ENCODE results near the gene TUBB4B.
"Not testable (repeated sequence)": the region's sequence is repeated elsewhere in the genome, so short reads cannot be mapped to it uniquely, and the experiment has no call there.

Gene TUBB4B

DNA sequence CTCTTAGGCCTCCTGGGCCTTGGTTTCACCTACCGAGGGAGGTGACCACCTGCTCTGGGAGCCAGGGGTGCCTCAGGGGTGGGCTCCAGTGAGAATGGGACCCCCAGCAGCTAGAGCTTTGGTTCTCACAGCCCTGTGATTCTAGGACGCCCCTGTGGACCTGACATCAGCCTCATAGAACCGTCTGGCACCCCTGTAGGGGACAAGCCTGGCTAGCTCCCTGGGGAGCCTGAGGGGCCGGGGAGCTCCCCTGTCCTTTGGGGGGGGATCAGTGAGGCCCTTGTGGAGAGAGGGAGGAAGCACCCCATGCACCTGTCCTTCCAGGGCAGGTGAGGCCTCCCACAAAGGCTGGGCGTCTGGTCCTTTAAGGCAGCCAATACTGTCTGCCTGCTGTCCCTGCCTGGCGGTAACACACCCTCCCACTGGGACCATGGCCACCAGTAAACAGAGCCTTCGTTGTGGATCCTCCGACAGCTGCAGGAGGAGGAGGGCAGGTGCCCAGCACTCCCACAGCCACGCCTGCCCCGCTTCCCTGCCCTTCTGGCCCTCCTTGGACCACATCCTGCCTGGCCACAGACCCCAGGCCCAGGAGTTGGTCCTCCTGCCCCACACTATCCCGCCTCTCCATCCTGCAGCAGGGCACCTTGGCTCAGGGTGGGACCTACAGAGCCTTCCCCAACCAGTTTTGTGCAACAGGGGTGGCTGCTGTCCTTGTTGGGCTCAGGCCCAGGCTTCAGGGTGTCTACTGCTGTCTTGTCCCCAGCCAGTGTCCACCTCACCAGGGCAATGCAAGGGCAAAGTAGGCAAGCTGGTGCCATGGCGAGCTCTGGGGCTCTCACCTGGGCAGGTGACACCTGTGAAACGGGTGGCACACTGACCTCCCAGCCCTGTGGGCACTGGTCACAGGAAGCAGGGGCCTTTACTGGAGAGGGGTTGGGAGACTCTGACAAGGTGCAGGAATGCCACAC, 3.0 kb upstream of the TUBB4B start:
- DNase-seq: no peak

GRCh38 chr9:137239541-137240200, 1.4 kb upstream of the TUBB4B start:
- DNase-seq: not testable (repeated sequence)

DNA sequence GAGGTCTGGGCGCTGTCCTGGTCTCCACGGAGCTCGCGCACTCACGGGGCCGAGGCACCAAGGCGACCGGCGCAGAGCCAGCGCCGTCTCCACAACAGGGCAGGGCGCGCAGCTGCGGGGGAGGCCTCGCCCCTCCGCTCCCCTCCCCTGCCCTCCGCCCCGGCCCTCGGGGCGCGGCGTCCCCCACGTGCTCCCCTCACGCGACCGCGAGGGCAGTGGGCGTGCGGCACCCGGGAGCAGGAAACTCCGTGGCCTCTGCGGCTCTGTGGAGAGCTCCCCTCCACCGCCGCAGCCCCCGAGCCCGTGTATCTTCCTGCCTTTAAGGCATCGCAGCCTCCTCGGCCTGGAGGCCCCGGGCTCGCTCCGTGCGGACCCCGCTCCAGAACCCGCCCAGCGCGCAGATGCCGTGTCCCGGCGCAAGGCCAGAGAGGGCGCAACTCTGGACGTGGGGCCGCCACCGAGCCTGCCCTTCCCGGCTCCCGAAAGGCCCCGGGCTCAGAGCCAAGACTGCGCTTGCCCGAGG, 708 bp upstream of the TUBB4B start:
- DNase-seq: peak; percentile 49 to 51

DNA sequence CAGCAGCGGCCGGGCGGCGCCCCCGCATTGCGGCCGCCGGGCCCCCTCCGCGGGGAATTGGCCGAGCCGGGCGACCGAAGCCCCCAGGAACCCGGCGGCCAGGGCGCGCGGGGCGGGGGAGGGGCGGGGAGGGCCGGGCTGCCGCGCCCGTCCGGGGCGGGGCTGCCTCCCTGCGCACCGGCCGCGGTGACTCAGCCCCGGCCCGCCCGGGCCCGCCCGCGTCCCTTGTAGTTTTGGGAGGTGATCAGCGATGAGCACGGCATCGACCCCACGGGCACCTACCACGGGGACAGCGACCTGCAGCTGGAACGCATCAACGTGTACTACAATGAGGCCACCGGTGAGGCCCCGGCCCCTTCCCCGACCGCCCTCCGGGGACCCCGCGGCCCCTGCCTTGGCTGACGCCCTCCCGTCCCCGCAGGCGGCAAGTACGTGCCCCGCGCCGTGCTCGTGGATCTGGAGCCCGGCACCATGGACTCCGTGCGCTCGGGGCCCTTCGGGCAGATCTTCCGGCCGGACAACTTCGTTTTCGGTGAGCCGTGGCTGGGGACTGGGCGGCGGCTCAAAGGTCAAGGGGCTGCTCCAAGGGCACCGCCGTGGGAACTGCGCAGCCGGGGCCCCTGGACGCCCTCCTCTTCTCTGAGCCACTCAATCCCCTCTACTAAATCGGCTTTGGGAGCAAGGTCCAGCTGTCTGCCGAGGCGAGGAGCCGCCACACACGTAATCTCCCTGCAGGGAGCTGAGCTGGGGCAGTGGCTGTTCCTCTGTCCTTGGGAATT, 592 bp downstream of the TUBB4B start:
- DNase-seq: peak; percentile 52

DNA sequence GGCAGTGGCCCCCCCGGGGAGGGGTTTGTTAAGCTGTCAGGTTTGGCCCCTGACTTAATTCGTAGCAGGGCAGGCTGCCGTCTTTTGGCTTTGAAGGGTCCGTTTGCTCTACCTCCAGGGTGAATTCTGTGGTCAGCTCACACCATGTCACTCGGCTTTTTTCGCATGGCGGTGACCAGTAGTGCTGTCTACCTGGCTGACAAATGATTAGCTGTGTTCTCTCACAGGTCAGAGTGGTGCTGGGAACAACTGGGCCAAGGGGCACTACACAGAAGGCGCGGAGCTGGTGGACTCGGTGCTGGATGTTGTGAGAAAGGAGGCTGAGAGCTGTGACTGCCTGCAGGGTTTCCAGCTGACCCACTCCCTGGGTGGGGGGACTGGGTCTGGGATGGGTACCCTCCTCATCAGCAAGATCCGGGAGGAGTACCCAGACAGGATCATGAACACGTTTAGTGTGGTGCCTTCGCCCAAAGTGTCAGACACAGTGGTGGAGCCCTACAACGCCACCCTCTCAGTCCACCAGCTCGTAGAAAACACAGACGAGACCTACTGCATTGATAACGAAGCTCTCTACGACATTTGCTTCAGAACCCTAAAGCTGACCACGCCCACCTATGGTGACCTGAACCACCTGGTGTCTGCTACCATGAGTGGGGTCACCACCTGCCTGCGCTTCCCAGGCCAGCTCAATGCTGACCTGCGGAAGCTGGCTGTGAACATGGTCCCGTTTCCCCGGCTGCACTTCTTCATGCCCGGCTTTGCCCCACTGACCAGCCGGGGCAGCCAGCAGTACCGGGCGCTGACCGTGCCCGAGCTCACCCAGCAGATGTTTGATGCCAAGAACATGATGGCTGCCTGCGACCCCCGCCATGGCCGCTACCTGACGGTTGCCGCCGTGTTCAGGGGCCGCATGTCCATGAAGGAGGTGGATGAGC, 1.4 kb downstream of the TUBB4B start:
- DNase-seq: no peak

DNA sequence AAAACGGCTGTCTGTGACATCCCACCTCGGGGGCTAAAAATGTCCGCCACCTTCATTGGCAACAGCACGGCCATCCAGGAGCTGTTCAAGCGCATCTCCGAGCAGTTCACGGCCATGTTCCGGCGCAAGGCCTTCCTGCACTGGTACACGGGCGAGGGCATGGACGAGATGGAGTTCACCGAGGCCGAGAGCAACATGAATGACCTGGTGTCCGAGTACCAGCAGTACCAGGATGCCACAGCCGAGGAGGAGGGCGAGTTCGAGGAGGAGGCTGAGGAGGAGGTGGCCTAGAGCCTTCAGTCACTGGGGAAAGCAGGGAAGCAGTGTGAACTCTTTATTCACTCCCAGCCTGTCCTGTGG, 2.2 kb downstream of the TUBB4B start:
- not testable (repeated sequence) for DNase-seq

DNA sequence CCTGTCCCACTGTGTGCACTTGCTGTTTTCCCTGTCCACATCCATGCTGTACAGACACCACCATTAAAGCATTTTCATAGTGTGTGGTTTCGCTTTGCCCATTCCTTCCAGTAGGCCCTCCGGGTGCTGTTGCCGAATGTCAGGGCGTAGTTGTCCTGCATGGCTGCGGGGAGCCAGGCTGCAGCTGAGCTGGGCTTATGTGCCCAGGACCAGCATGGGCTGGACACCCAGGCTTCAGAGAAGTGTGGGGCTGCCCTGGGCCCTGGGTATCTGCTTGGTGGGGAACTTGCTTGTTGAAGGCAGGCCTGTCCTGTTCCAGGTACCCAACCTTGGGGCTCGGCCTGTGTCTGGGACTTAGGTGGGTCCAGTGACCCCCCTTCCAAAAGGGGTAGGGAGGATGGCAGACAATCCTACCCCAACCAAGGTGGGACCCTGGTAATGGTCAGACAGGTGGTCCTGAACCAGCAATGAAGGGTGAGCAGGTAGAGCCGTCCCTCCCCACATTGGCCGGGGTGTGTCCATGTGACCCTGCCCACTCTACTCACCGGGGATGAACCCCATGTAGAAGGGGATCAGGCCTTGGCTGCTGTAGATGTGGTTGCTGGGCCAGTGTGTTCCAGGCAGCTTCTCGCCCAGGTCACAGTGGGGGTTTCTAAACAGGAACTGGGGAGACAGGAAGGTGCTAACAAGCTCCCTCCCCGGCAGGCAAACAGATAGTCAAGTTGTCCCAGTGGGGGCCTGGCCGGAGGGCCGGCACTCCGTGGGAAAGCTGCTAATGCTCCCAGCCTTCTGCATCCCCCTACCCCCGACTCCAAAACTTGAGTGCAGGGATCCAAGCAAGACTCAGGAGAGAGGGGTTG, 2.8 kb downstream of the TUBB4B start:
- DNase-seq: no peak

DNA sequence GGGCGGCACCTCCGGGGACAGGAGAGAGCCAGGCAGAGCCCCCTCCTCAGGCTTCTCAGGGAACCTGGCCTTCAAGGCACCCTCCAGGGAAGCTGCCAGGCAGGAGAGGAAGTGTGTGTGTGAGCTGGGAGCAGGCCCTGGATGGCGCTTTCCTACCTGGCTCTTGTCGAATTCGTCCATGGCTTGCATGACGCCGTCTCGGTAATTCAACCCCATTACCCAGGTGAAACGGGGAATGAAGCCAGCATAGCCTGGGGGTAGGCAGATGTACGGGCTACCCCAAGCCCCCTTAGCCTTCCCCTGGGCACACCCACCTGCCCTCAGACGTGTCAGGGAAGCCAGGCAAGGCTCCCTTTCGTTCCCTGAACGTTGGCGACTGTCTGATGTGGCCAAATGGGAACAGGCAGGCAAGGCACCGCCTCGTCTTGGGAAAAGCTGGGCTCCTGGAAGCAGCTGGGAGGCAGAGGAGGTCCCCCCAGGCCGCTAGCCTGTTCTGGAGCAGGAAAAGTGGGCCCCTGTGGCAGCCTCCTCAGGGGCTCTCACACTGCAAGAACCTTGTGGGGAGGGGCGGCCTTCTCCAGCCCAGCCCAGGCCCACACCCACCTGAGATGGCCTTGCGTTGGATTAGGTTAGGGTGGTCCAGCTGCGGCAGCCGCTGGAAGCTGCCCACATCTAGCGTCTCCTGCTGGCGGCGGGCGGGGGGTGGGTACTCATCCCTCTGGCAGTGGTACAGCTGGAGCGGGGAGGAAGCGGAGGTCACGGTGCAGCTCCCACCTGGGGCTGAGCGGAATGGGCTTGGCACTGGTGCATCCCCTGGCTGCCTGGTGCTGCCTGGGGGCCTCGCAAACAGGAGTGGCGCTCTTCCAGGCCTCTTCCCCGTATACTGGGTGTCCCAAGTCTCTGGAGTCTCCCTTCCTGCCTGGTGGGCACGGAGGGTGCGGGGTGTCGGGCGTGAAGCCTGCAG, 3.7 kb downstream of the TUBB4B start:
- DNase-seq: no peak

- DNase-seq: no peak
Measured at GRCh38 chr9:137245450-137246421, 4.6 kb downstream of the TUBB4B start.

GRCh38 chr9:137247135-137247915, 6.2 kb downstream of the TUBB4B start:
- DNase-seq: no peak

DNA sequence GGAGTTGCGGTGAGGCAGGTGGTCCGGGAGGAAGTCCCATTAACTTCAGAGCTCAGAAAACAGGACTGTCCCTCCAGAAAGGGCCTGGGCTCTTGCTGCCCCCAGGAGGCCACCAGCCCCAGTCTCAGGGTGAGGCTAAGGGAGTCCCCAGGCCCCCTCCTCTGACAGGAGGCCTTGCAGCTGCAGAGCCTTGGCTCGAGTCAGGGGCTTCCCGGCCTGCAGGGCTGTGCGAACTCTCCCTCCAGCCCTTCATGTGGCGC, 6.8 kb downstream of the TUBB4B start:
- DNase-seq: no peak

GRCh38 chr9:137250329-137251193, 9.5 kb downstream of the TUBB4B start:
- no peak for DNase-seq

DNA sequence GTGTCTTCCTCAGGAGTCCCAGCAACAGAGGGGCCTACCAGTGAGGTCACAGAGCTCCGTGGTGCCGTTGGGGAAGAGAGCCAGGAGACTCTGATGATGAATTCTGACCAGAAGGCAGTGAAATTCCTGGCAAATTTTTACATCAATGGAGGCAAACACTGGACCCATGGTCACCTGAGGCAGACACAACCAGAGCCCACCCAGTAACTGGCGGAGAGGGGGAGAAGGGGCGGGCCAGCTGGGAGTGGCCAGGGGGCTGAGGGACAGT, 10.0 kb downstream of the TUBB4B start, which contains the start of gene STPG3:
Gene STPG3, plus strand, starts transcription at position 93 of the 268 bp plus-strand sequence. Its CDS starts 1 bp downstream, at position 94.
- DNase-seq: no peak

- DNase-seq: no peak
Measured at GRCh38 chr9:137251490-137252268, 10.6 kb downstream of the TUBB4B start.

- DNase-seq: no peak
Measured at GRCh38 chr9:137252555-137253506, 11.7 kb downstream of the TUBB4B start.
